GM12865 (cell line): Measurements from ENCODE around the gene SLC26A11.

Experiments
- DNase-seq: peaks from one replicate; pipeline ENCODE4 v3.0.0; 2010; ENCODE audit warnings: low read depth
- H3K4me3 ChIP-seq: 2 replicates; pipeline ENCODE4 v1.5.1; 2011; ENCODE audit warnings: mild to moderate bottlenecking, low read depth, low read length, control low read depth
- TF ChIP-seq, protein P1 (sequence below): IDR thresholded peaks from 2 replicates; pipeline ENCODE4 v1.5.1; 2011; ENCODE audit warnings: low read length, control low read depth, low read depth, inconsistent platforms; ENCODE audit not compliant: insufficient read depth; ENCODE audit errors: missing control alignments

SLC26A11 gene

DNA sequence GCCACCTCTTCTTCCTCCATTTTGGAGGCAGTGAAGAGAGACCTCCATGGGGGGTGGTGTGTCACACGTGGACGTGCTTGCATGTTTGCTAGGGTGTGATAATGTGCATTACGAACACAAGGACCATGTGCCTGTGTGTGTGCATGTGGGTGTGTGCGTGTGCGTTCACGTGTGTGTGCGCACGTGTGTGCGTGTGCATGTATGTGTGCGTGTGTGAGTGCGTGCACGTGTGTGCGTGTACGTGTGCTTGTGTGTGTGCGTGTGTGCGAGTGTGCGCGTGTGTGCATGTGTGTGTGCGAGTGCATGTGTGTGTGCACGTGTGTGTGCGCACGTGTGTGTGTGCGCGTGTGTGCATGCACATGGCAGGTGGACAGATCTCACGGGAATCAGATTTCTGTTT is 69.9 kb downstream of the SLC26A11 start:
- TF ChIP-seq, protein P1, sequence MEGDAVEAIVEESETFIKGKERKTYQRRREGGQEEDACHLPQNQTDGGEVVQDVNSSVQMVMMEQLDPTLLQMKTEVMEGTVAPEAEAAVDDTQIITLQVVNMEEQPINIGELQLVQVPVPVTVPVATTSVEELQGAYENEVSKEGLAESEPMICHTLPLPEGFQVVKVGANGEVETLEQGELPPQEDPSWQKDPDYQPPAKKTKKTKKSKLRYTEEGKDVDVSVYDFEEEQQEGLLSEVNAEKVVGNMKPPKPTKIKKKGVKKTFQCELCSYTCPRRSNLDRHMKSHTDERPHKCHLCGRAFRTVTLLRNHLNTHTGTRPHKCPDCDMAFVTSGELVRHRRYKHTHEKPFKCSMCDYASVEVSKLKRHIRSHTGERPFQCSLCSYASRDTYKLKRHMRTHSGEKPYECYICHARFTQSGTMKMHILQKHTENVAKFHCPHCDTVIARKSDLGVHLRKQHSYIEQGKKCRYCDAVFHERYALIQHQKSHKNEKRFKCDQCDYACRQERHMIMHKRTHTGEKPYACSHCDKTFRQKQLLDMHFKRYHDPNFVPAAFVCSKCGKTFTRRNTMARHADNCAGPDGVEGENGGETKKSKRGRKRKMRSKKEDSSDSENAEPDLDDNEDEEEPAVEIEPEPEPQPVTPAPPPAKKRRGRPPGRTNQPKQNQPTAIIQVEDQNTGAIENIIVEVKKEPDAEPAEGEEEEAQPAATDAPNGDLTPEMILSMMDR: no peak
- no peak for DNase-seq
- H3K4me3 ChIP-seq: no peak overlapping the region

- TF ChIP-seq, protein P1: no peak
- no peak for DNase-seq
- no peak overlapping the region for H3K4me3 ChIP-seq
These were observed 71.0 kb downstream of the SLC26A11 start for GRCh38 chr17:80291260-80291659.

- no peak for DNase-seq
- TF ChIP-seq, protein P1: no peak
- H3K4me3 ChIP-seq: no peak overlapping the region
These were observed 71.7 kb downstream of the SLC26A11 start for GRCh38 chr17:80291691-80292487.

GRCh38 chr17:80292521-80292971 is 72.3 kb downstream of the SLC26A11 start:
- H3K4me3 ChIP-seq: no peak overlapping the region
- TF ChIP-seq, protein P1: no peak
- DNase-seq: no peak

DNA sequence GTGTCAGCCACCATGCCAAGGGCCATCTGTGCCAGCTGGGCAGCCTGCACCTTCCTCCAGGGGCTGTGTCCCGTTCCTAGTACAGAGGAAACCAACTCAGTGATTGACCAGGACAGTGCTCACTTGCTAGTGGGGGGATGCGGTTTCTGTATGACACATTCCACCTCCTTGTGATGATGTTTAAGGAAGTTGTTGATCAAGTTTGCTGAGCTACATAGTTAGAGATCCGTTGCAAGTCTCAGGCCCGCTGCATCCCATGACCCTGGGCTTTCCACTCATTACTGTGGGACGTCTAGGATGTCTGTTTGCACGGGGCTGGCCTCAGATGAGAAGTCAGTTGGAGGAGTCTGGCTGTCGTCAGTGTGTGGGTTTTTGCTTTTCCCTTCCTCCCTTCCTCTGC is 74.0 kb downstream of the SLC26A11 start:
- no peak overlapping the region for H3K4me3 ChIP-seq
- DNase-seq: no peak
- TF ChIP-seq, protein P1: no peak

- no peak for DNase-seq
- TF ChIP-seq, protein P1: no peak
- no peak overlapping the region for H3K4me3 ChIP-seq
These were observed 74.4 kb downstream of the SLC26A11 start for GRCh38 chr17:80294653-80295052.

- DNase-seq: no peak
- TF ChIP-seq, protein P1: no peak
- no peak overlapping the region for H3K4me3 ChIP-seq
These were observed 74.9 kb downstream of the SLC26A11 start for GRCh38 chr17:80295146-80295545.
